Measurements from ENCODE around the gene EYA2.

DNA sequence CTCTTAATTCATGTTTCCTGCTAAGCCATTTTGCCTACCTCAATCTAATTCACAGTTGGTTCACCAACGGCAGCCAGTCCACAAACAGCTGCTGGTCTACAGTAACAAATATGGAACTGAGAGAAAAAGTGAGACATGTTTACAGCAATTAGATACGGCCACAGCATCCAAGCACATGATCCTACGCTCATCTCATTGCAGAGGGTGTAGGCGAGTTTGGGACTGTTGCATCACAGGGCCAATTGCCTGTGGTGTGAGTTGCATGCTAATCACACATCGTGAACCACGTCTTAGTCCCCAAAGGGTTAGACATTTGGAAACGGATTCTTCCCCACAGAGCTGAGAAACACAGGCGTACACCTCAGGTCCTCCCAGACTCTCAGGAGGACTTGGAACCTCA, 166.9 kb downstream of the EYA2 start:
- TF ChIP-seq TARDBP (IDR thresholded peaks at IDR 0.05), result no peak
- TF ChIP-seq FOXM1 (IDR thresholded peaks at IDR 0.05; ENCODE audit: borderline replicate concordance), result no peak
- no peak for TF ChIP-seq FOXA1 (IDR thresholded peaks at IDR 0.05)
- no peak for TF ChIP-seq SUZ12 (IDR thresholded peaks at IDR 0.05)
- no peak for TF ChIP-seq ZNF384 (IDR thresholded peaks at IDR 0.05)

Measured in HEK293T (cell line).